ENCODE results near the gene CELF2.
"Not testable (repeated sequence)": the region's sequence is repeated elsewhere in the genome, so short reads cannot be mapped to it uniquely, and the experiment has no call there.

CELF2 gene

DNA sequence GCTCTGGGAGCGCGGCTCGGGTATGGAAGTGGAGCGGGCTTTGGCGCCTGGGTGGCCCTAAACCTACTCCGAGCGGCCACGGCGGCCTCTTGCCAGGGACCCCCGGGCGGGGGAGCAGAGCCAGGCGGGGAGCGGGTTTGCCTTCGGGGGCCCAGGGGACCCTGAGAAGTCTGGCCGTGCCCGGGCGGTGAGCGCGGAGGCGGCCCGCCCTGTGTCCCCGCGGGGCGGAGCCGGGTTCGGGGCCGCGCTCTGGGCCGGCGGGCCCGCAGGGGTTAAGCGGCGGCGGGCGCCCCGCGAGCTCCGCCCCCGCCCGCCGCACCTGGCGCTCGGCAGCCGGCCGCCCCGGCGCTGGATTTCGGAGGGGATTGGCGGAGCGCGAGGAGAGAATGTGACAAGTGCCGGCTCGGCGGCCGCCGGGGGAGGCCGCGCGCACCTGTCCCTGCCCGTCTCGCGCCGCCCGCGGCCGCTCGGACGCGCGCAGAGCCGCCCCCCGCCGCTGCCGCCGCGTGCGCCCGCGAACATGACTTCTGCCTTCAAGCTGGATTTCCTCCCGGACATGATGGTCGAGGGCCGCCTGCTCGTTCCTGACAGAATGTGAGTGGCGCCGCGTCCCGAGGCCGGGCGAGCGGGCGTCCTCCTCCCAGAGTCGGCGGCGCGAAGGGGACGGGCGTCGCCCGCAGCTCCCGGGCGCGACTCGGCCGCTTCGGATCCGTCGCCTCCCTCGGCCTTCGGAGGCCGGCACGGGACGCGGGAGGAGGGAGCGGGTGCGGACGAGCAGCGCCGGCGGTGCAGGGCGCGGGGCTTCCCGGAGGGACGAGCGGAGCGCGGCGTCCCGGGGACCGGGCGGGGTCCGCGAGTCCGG is at the start of gene CELF2:
Gene CELF2 (plus strand): TSS at position 303 of the 862 bp plus-strand sequence. CDS start 218 bp downstream, at position 521.
- DNase-seq: peak; percentile 61

DNA sequence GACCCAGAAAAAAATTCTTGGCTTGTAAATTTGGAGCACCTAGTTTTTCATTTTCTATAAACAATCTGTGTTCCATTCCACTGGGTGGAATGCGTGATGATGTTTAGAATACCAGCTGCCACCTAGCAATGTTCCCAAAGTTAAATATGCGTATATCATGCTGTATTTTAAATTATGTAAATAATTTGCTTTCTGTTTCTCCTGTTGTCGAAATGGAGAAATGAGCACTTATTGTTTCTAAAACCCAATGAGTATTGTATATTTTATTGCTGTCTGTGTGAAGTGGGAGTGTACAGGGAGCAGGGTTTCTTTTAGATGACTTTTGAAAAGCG is 49.4 kb upstream of the CELF2 start:
- no peak for DNase-seq

DNA sequence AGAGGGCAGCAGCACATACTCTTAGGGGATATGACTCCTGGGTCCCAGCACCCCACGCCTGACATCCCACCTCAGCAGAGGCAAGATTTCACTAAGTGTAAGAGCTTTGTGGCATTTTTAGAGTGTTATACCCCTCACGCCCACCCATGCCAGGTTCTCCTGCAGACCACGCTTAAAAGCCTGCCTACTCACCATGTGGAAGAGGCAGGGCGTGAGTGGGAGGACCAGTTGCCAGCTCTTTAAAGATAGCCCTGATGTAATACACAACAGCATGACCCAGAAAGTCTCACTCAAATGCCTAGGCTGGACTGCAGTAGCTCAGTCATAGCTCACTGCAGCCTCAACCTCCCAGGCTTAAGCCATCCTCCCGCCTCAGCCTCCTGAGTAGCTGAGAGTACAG is 44.4 kb upstream of the CELF2 start:
- DNase-seq: no peak

GRCh38 chr10:10975647-10976046 is 42.0 kb upstream of the CELF2 start:
- DNase-seq: no peak

- DNase-seq: no peak
These were observed 41.0 kb upstream of the CELF2 start for GRCh38 chr10:10976652-10977051.

DNA sequence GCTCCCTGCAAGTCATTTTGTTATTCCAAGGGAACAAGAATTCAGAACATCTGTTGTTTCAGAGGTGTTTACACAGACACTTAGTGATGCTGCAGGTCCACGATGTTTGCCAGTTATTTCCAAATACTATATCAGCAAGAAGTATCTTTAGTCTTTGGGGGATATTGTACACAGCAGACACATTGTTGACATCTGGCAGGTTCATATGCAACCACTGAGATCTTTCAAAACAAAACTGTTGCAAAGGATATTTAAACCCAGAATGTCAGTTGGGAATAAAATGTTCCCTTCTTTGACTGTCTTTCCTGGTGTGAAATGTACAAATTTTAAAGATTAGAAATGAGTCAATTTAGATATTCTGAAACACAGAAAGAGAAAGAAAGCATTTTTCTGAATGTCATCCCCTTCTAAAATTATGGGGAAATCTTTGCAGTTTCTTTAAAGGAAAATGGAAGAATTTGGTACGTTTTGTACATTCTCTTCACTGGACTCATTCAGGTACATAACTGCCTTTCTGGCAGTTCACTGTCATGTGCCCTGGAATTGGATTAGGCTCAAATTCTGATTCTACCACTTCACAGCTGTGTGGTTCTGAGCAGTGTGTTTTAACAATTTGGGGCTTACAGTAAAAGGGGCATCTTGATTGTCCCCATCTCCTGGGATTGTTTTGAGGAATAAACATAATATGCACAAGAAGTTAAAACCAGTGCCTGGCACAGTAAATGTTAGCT is 40.3 kb upstream of the CELF2 start:
- DNase-seq: no peak

GRCh38 chr10:10977978-10978377 is 39.7 kb upstream of the CELF2 start:
- no peak for DNase-seq

GRCh38 chr10:10985361-10985760 is 32.3 kb upstream of the CELF2 start:
- DNase-seq: no peak

- DNase-seq: no peak
These were observed 31.1 kb upstream of the CELF2 start for GRCh38 chr10:10986606-10987005.

GRCh38 chr10:10987111-10987510 is 30.6 kb upstream of the CELF2 start:
- no peak for DNase-seq

DNA sequence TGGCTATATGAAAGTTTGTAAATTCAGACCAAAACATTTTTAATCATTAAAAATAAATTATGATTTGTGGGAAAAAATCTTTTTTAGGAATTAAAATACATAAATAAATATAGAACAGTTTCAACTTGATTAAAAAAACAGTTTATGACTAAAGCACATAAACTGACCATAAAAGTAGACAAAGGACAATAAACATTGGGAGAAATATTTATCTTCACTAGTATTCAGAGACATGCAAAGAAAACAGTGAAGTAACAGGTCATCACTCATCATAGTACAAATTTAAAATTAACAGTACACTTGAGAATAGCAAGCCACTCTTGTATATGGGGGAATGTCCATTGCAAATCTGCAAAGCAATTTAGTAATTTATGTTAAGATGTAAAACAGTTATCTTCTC is 28.0 kb upstream of the CELF2 start:
- DNase-seq: no peak

DNA sequence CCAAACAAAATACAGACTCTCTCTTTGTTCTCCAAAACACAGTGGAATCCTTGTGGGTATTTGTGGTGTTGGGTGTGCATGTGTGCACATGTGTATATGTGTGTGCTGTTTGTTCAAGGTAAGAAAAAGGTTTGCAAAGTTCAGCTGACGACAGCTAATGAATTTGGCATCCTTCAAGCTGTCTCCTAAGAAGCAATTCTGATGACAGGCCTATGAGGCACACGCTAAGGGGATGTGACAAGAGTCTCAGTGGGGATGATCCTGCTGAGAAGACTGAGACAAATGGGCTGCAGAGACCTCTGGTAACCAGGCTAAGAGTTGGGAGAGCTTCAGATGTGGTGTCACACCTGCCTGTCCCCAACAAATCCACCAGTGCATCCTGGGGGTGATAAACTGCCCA is 26.5 kb upstream of the CELF2 start:
- no peak for DNase-seq

DNA sequence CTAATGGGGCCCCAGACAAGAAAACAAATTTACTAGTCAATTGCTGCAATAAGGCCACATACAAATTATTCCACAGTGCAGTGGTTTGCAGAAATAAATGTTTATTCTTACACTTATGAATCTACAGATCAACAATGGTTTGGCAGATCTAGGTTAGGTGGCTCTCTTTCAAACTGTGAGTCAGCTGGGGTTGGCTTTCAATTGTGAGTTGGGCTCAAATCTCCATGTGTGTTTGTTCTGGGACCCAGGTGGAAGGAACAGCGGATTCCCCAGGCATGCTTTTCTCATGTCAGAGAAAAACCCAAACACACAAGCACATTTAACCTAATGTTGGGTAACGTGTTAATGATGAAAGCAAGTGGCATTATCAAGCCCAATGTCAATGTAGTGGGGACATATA is 25.6 kb upstream of the CELF2 start:
- no peak for DNase-seq

- no peak for DNase-seq
These were observed 24.5 kb upstream of the CELF2 start for GRCh38 chr10:10992961-10993714.

GRCh38 chr10:10993785-10994184 is 23.9 kb upstream of the CELF2 start:
- no peak for DNase-seq

DNA sequence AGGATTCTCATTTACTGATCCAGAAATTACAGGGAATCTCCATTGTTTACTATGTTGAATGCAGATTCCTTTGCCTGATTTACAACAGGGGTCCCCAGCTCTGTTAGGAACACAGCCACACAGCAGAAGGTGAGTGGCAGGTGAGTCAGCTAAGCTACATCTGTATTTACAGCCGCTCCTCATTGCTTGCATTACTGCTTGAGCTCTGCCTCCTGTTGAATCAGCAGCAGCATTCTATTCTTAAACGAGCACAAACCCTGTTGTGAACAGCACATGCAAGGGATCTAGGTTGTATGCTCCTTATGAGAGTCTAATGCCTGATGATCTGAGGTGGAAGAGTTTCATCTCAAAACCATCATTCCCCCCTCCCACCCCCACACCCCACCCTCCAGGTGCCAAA is 23.3 kb upstream of the CELF2 start:
- DNase-seq: no peak

- DNase-seq: no peak
These were observed 22.6 kb upstream of the CELF2 start for GRCh38 chr10:10995120-10995519.

GRCh38 chr10:10996966-10997620 is 20.6 kb upstream of the CELF2 start:
- no peak for DNase-seq

- DNase-seq: not testable (repeated sequence)
These were observed 18.2 kb upstream of the CELF2 start for GRCh38 chr10:10999501-10999900.

GRCh38 chr10:11002485-11002884 is 15.2 kb upstream of the CELF2 start:
- DNase-seq: no peak

- DNase-seq: no peak
These were observed 14.8 kb upstream of the CELF2 start for GRCh38 chr10:11002916-11003315.

GRCh38 chr10:11003679-11004078 is 14.0 kb upstream of the CELF2 start:
- no peak for DNase-seq
